CD8-positive, alpha-beta memory T cell (primary cell): Measurements from ENCODE around the gene QRICH1. TPM values are rescaled to one million over a fixed set of nuclear protein-coding genes. Genes with fewer than 3 reads are reported as not detected.

Experiments used
- CTCF ChIA-PET: fragments of 350-600 bp; sonication (Branson Sonifier 250); formaldehyde crosslinking; loops from one replicate; lab custom pipeline; 2021; ENCODE audit warnings: antibody characterized with exemption; lab: Charles Lee
- POLR2A ChIA-PET: fragments of 350-600 bp; sonication (Branson Sonifier 250); formaldehyde crosslinking; loops from one replicate; lab custom pipeline; 2021; ENCODE audit warnings: antibody characterized with exemption; lab: Charles Lee
- DNase-seq, 5 donors: peaks; one replicate each; pipeline versions ENCODE4 v3.0.0 to v3.0.0-alpha.2; 2020 to 2022; ENCODE audit warnings: mixed read lengths in 1 of 5
- H3K27ac ChIP-seq: one replicate; pipeline ENCODE4 v1.7.0; 2013; ENCODE audit warnings: low read depth, mild to moderate bottlenecking, low read length, moderate library complexity
- H3K27me3 ChIP-seq: 2 replicates; pipeline ENCODE4 v1.7.0; 2013; ENCODE audit warnings: low read length, mild to moderate bottlenecking; ENCODE audit not compliant: insufficient read depth, poor library complexity, severe bottlenecking
- H3K36me3 ChIP-seq: 2 replicates; pipeline ENCODE4 v1.7.0; 2013; ENCODE audit warnings: mild to moderate bottlenecking, low read length, moderate library complexity; ENCODE audit not compliant: insufficient read depth
- H3K4me1 ChIP-seq: 2 replicates; pipeline ENCODE4 v1.7.0; 2013; ENCODE audit warnings: mild to moderate bottlenecking, low read length, moderate library complexity; ENCODE audit not compliant: insufficient read depth
- H3K4me3 ChIP-seq: 2 replicates; pipeline ENCODE4 v1.7.0; 2013; ENCODE audit warnings: mild to moderate bottlenecking, low read length
- H3K9me3 ChIP-seq: 2 replicates; pipeline ENCODE4 v1.7.0; 2013; ENCODE audit warnings: mild to moderate bottlenecking, low read length
- H3K27ac Mint-ChIP-seq, 8 donors: one replicate each; pipeline ENCODE4 v1.8.0; 2020 to 2021; ENCODE audit warnings: mixed read lengths in 8 of 8, mild to moderate bottlenecking in 6 of 8, inconsistent platforms in 3 of 8, moderate library complexity in 3 of 8
- H3K27me3 Mint-ChIP-seq, 2 donors: one replicate each; pipeline ENCODE4 v1.8.0; 2020 to 2021; ENCODE audit warnings: mixed read lengths in 2 of 2, mild to moderate bottlenecking in 1 of 2, moderate library complexity in 1 of 2
- H3K36me3 Mint-ChIP-seq, 3 donors: one replicate each; pipeline ENCODE4 v1.8.0; 2020 to 2021; ENCODE audit warnings: mixed read lengths in 3 of 3, inconsistent platforms in 1 of 3, mild to moderate bottlenecking in 1 of 3
- H3K4me1 Mint-ChIP-seq, 3 donors: one replicate each; pipeline ENCODE4 v1.8.0; 2020 to 2021; ENCODE audit warnings: mixed read lengths in 3 of 3, inconsistent platforms in 1 of 3, mild to moderate bottlenecking in 1 of 3
- H3K4me3 Mint-ChIP-seq, 7 donors: one replicate each; pipeline ENCODE4 v1.8.0; 2020 to 2021; ENCODE audit warnings: mixed read lengths in 7 of 7, mild to moderate bottlenecking in 6 of 7, moderate library complexity in 4 of 7, inconsistent platforms in 2 of 7
- H3K9me3 Mint-ChIP-seq, 5 donors: one replicate each; pipeline ENCODE4 v1.8.0; 2020 to 2022; ENCODE audit warnings: mixed read lengths in 5 of 5, mild to moderate bottlenecking in 3 of 5, moderate library complexity in 2 of 5, inconsistent platforms in 1 of 5
- polyA plus RNA-seq: library from polyadenylated mRNA; unstranded; fragments of 300-500 nt; fragmentation: Illumina TruSeq; gene quantifications from one replicate; pipeline ENCODE4 v1.2.3, GENCODE V29; 2021
- total RNA-seq, 2 experiments: library from RNA; stranded (reverse); gene quantifications; one replicate each; pipeline ENCODE4 v1.2.3, GENCODE V29; 2021

Gene QRICH1
- total and polyA plus RNA-seq, 3 experiments from 2014 or later = 30.5 to 134 (median 122) TPM

DNA sequence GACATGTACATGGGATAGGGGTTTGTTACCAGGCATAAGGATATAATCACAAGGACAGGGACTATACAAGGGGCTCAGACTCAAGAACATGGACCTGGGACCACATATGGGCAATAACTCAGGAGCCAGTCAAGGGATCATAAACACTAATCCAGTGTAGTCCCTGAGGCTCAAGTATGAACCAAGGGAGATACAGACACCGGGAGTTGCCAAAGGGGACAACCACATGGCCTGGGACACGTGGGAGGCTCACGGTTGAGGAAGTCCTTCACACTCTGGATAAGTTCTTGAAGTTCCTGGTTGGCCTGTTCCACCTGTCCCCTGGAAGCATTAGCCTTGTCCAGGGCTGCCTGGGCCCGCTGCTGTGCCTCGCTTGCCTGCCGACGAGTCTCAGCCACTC is 28.6 kb upstream of the QRICH1 start:
- H3K27me3 ChIP-seq = no peaks in the 10 kb centered on the region
- ChIA-PET POLR2A (no interaction called here), CTCF (interaction anchor here (5.4 kb wide), 1 partner anchor 29 kb away, joined by 30 read pairs; the partner anchor contains the start of gene QRICH1)
- H3K9me3 ChIP-seq = no peaks in the 10 kb centered on the region
- no peak for DNase-seq
- H3K36me3 ChIP-seq = peaks cover 7% of the 10 kb centered on the region
- H3K4me1 ChIP-seq = peaks cover 21% of the 10 kb centered on the region
- H3K4me3 ChIP-seq = no peak overlapping the region
- Mint-ChIP-seq H3K27me3 (no peaks in the 10 kb centered on the region), H3K4me3 (peak overlapping the region in 4 of 7 donors; percentile 13 to 88 (median 70)), H3K4me1 (peaks cover 13 to 33% (median 17%) of the 10 kb centered on the region in 3 donors), H3K36me3 (peaks cover 0 to 17% (median 0%) of the 10 kb centered on the region in 3 donors), H3K27ac (peak overlapping the region; percentile 58 to 94 (median 88)), H3K9me3 (no peaks in the 10 kb centered on the region)
- H3K27ac ChIP-seq = no peak overlapping the region

DNA sequence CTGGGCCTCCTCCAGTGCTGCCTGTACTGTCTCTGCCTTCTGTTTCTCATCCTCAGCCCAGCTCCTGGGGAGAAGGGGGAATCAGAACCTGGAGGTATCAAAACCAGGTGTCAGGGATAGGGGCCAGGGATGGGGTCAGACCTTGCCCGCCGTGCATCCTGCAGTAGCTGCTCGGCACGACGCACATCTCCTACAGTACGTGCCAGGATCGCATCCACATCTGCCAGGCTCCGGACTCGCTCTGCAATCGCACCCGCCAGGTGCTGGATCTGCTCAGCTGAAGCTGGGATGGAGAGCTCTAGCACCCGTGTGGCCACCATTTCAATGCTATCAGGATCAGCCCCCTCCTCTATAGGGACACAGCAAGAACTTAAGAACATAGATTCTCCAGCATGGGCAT is 28.2 kb upstream of the QRICH1 start:
- Mint-ChIP-seq H3K4me1 (peaks cover 13 to 35% (median 17%) of the 10 kb centered on the region in 3 donors), H3K4me3 (peak overlapping the region; percentile 39 to 89 (median 85)), H3K9me3 (no peaks in the 10 kb centered on the region), H3K27me3 (no peaks in the 10 kb centered on the region), H3K27ac (peak overlapping the region; percentile 58 to 94 (median 88)), H3K36me3 (peaks cover 0 to 21% (median 0%) of the 10 kb centered on the region in 3 donors)
- Histone ChIP-seq H3K36me3 (peaks cover 11% of the 10 kb centered on the region), H3K27me3 (no peaks in the 10 kb centered on the region), H3K4me3 (no peak overlapping the region), H3K27ac (no peak overlapping the region), H3K4me1 (peaks cover 21% of the 10 kb centered on the region), H3K9me3 (no peaks in the 10 kb centered on the region)
- POLR2A ChIA-PET = interaction anchor here (0.6 to 2.7 kb wide), 3 partner anchors 28 to 349 kb away, joined by 4 to 45 read pairs (median 4); partner anchors contain the start of gene QRICH1
- CTCF ChIA-PET = interaction anchor here (1.7 to 5.4 kb wide), 2 partner anchors 28 to 36 kb away, joined by 8 to 30 read pairs; partner anchors contain the start of gene QRICH1
- DNase-seq = no peak

DNA sequence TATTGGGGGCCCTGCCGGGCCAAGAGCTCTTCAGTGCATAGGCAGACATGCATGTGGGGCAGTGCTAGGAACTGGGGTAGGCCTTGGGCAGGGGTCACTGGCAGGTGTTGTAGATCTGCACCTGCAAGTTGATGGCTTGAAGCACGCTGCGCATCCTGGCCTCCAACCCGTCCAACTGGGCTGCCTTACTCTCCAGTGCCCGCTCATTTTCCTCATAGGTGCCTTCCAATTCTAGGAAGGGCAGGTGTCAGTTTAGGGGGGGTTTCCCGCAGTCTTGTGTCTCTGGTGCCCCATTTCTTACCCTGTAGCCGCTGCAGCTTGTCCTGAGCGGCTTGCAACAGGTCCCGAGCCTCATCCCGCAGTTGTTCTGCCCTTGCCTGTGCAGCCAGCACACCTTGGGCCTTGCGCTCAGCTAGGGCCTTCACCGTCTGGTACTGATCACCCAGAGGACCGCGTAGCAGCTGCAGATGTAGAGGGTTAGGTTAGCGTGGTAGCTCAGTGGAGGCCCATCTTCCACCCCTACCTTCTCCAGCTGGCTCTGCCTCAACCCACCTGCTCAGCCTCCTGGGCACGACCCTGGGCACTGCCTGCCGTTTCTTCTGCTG is 27.4 kb upstream of the QRICH1 start:
- peak overlapping the region; percentile 85 to 91 (median 88) for H3K4me3 Mint-ChIP-seq
- peaks cover 0 to 26% (median 3%) of the 10 kb centered on the region in 3 donors for H3K36me3 Mint-ChIP-seq
- DNase-seq = peak in 1 of 5 donors; percentile 8
- peak overlapping the region; percentile 92 for H3K27ac ChIP-seq
- peak overlapping the region; percentile 85 for H3K4me3 ChIP-seq
- peaks cover 19% of the 10 kb centered on the region for H3K36me3 ChIP-seq
- no peaks in the 10 kb centered on the region for H3K9me3 ChIP-seq
- no peaks in the 10 kb centered on the region for H3K27me3 Mint-ChIP-seq
- peaks cover 21% of the 10 kb centered on the region for H3K4me1 ChIP-seq
- no peaks in the 10 kb centered on the region for H3K27me3 ChIP-seq
- H3K4me1 Mint-ChIP-seq = peaks cover 13 to 38% (median 17%) of the 10 kb centered on the region in 3 donors
- ChIA-PET POLR2A (interaction anchor here (0.6 to 2.7 kb wide), 12 partner anchors 22 to 750 kb away, joined by 3 to 45 read pairs (median 5); partner anchors contain the start of genes IMPDH2, NDUFAF3, P4HTM and QRICH1), CTCF (interaction anchor here (0.9 to 5.4 kb wide), 10 partner anchors 9 to 99 kb away, joined by 3 to 30 read pairs (median 4); partner anchors contain the start of genes KLHDC8B and QRICH1)
- no peaks in the 10 kb centered on the region for H3K9me3 Mint-ChIP-seq
- H3K27ac Mint-ChIP-seq = peak overlapping the region; percentile 88 to 97 (median 92)

- CTCF ChIA-PET = interaction anchor here (0.9 to 5.4 kb wide), 10 partner anchors 10 to 98 kb away, joined by 3 to 30 read pairs (median 4); partner anchors contain the start of genes KLHDC8B and QRICH1
- H3K27ac ChIP-seq = peak within 1 kb of the TSS; percentile 92
- DNase-seq = peak; percentile 91 to 96 (median 95)
- no peaks in the 10 kb centered on the region for H3K9me3 ChIP-seq
- Mint-ChIP-seq H3K27me3 (no peaks in the 10 kb centered on the region), H3K27ac (peak within 1 kb of the TSS; percentile 88 to 97 (median 92)), H3K4me3 (peak within 1 kb of the TSS; percentile 85 to 91 (median 88)), H3K36me3 (peaks cover 0 to 33% (median 6%) of the 10 kb centered on the region in 3 donors), H3K4me1 (peaks cover 13 to 41% (median 17%) of the 10 kb centered on the region in 3 donors), H3K9me3 (no peaks in the 10 kb centered on the region)
- peaks cover 21% of the 10 kb centered on the region for H3K4me1 ChIP-seq
- peak within 1 kb of the TSS; percentile 85 for H3K4me3 ChIP-seq
- peaks cover 25% of the 10 kb centered on the region for H3K36me3 ChIP-seq
- H3K27me3 ChIP-seq = no peaks in the 10 kb centered on the region
- POLR2A ChIA-PET = interaction anchor here (0.6 to 2.7 kb wide), 13 partner anchors 17 to 750 kb away, joined by 3 to 45 read pairs (median 4); partner anchors contain the start of genes IMPDH2, NDUFAF3, P4HTM and QARS1
Measured at GRCh38 chr3:49120438-49121131, 26.7 kb upstream of the QRICH1 start, which contains the start of gene USP19. Gene USP19 (minus strand): TSS chr3:49120823. CDS start chr3:49119145, 1,678 bp downstream.

DNA sequence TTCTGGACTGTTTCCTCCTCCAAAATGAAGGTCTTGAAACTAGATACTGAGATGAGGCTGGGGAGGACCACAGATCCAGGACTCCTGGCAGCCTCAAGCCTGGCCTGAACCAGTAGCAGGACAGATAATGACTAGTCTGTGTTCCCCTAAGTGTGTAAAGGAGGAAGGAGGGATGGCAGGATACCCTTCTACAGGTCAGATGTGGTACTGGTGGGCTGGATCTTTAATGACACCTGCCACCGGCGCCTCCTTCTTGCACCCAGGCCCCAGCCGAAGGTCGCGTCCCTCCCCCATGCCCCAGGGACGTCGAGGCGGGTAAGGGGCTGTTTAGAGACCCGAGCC is 26.2 kb upstream of the QRICH1 start:
- peaks cover 13 to 41% (median 17%) of the 10 kb centered on the region in 3 donors for H3K4me1 Mint-ChIP-seq
- H3K27me3 Mint-ChIP-seq = no peaks in the 10 kb centered on the region
- Histone ChIP-seq H3K36me3 (peaks cover 31% of the 10 kb centered on the region), H3K9me3 (no peaks in the 10 kb centered on the region), H3K27me3 (no peaks in the 10 kb centered on the region), H3K4me3 (peak overlapping the region; percentile 85), H3K27ac (peak overlapping the region; percentile 92), H3K4me1 (peaks cover 21% of the 10 kb centered on the region)
- ChIA-PET CTCF (interaction anchor here (1.0 to 5.4 kb wide), 4 partner anchors 26 to 98 kb away, joined by 3 to 30 read pairs (median 4); partner anchors contain the start of gene QRICH1), POLR2A (interaction anchor here (1.0 to 2.7 kb wide), 8 partner anchors 16 to 220 kb away, joined by 3 to 45 read pairs (median 8); partner anchors contain the start of genes IMPDH2, NDUFAF3, P4HTM and QARS1)
- H3K27ac Mint-ChIP-seq = peak overlapping the region; percentile 88 to 97 (median 92)
- peak overlapping the region; percentile 85 to 91 (median 88) for H3K4me3 Mint-ChIP-seq
- no peak for DNase-seq
- peaks cover 0 to 38% (median 6%) of the 10 kb centered on the region in 3 donors for H3K36me3 Mint-ChIP-seq
- no peaks in the 10 kb centered on the region for H3K9me3 Mint-ChIP-seq

GRCh38 chr3:49119439-49119838 is 25.6 kb upstream of the QRICH1 start:
- Mint-ChIP-seq H3K9me3 (no peaks in the 10 kb centered on the region), H3K36me3 (peaks cover 0 to 44% (median 6%) of the 10 kb centered on the region in 3 donors), H3K4me1 (peaks cover 13 to 41% (median 17%) of the 10 kb centered on the region in 3 donors), H3K27ac (peak overlapping the region in 7 of 8 donors; percentile 88 to 97 (median 91)), H3K4me3 (peak overlapping the region; percentile 85 to 91 (median 88)), H3K27me3 (peaks cover 0 to under 1% of the 10 kb centered on the region in 2 donors)
- Histone ChIP-seq H3K27ac (peak overlapping the region; percentile 92), H3K9me3 (no peaks in the 10 kb centered on the region), H3K4me1 (peaks cover 21% of the 10 kb centered on the region), H3K27me3 (no peaks in the 10 kb centered on the region), H3K4me3 (peak overlapping the region; percentile 85), H3K36me3 (peaks cover 37% of the 10 kb centered on the region)
- DNase-seq = no peak
- ChIA-PET POLR2A (interaction anchor here (1.9 to 2.7 kb wide), 2 partner anchors 26 to 112 kb away, joined by 11 to 45 read pairs; partner anchors contain the start of genes QRICH1 and WDR6), CTCF (interaction anchor here (5.4 kb wide), 1 partner anchor 26 kb away, joined by 30 read pairs; the partner anchor contains the start of gene QRICH1)

DNA sequence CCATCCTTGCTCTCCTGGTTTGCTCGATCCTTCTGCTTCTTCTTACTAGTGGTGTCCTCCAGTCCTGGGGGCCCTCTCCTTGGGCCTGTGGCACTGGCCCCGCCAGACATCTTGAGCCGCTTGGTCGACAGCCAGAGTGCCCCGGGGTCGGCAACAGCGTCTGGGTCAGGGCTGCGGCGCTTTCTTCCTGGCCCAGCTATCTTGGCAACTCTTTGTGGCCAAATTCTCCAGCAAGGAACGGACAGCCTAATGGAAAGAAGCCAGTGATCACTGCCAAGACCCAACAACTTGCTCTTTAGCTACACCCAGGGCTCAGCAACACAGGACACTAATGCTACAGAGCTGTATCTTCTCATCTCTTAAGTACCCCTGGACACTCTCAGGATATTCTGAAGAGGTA is 25.2 kb upstream of the QRICH1 start:
- Mint-ChIP-seq H3K36me3 (peaks cover 0 to 48% (median 6%) of the 10 kb centered on the region in 3 donors), H3K4me3 (peak overlapping the region in 6 of 7 donors; percentile 20 to 91 (median 85)), H3K27ac (peak overlapping the region in 3 of 8 donors; percentile 47 to 88 (median 57)), H3K9me3 (no peaks in the 10 kb centered on the region), H3K4me1 (peaks cover 13 to 41% (median 17%) of the 10 kb centered on the region in 3 donors), H3K27me3 (peaks cover 0 to 2% of the 10 kb centered on the region in 2 donors)
- Histone ChIP-seq H3K9me3 (no peaks in the 10 kb centered on the region), H3K36me3 (peaks cover 41% of the 10 kb centered on the region), H3K4me1 (peaks cover 21% of the 10 kb centered on the region), H3K27ac (no peak overlapping the region), H3K27me3 (no peaks in the 10 kb centered on the region), H3K4me3 (peak overlapping the region; percentile 85)
- ChIA-PET POLR2A (interaction anchor here (1.0 kb wide), 1 partner anchor 97 kb away, joined by 3 read pairs; the partner anchor contains the start of gene NDUFAF3), CTCF (interaction anchor here (5.4 kb wide), 1 partner anchor 25 kb away, joined by 30 read pairs; the partner anchor contains the start of gene QRICH1)
- no peak for DNase-seq
